ENCODE data around the gene ABCB10.

Gene ABCB10

DNA sequence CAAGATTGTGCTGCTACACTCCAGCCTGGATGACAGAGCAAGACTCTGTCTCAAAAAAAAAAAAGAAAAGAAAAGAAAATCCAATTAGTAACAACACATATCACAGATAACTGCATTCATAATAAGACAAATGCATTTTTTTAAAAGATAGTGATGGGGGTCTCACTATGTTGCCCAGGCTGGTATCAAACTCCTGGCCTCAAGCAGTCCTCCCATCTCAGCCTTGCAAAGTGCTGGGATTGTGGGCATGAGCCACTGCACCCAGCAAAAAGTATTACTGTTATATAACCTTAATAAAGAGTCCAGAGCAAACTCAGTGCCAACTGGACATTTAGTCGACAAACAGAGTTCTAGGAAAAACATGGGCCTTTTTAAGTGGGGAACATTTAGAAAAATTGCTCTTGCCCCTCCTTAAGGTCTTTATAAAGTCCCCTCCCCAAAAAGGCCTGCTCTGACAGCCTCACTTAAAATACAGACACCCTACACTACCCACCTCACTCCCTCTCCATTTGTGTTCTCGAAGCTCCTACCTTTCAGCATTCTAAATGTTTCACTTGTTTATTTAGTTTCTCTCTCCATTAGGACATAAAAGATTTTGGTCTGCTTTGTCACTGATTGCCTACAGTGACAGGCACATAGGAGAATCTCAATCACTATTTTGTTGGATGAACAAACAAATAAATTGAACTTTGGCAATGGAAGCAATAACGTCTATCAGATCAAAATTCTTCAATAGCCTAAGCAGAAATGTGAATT lies 7.5 kb downstream of the ABCB10 start:
- Histone ChIP-seq H3K4me3 (ENCODE audit: low read depth, low read length) (no peak overlapping the region), H3K27me3 (no peaks in the 10 kb centered on the region), H3K36me3 (peaks cover 23% of the 10 kb centered on the region), H3K9me3 (no peaks in the 10 kb centered on the region), H3K4me1 (no peaks in the 10 kb centered on the region; the same call in 1 of the 2 replicates)
- no peak for DNase-seq
- TF ChIP-seq, protein P1, sequence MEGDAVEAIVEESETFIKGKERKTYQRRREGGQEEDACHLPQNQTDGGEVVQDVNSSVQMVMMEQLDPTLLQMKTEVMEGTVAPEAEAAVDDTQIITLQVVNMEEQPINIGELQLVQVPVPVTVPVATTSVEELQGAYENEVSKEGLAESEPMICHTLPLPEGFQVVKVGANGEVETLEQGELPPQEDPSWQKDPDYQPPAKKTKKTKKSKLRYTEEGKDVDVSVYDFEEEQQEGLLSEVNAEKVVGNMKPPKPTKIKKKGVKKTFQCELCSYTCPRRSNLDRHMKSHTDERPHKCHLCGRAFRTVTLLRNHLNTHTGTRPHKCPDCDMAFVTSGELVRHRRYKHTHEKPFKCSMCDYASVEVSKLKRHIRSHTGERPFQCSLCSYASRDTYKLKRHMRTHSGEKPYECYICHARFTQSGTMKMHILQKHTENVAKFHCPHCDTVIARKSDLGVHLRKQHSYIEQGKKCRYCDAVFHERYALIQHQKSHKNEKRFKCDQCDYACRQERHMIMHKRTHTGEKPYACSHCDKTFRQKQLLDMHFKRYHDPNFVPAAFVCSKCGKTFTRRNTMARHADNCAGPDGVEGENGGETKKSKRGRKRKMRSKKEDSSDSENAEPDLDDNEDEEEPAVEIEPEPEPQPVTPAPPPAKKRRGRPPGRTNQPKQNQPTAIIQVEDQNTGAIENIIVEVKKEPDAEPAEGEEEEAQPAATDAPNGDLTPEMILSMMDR (IDR thresholded peaks at IDR 0.05; ENCODE audit: low read depth, low read length), result no peak

DNA sequence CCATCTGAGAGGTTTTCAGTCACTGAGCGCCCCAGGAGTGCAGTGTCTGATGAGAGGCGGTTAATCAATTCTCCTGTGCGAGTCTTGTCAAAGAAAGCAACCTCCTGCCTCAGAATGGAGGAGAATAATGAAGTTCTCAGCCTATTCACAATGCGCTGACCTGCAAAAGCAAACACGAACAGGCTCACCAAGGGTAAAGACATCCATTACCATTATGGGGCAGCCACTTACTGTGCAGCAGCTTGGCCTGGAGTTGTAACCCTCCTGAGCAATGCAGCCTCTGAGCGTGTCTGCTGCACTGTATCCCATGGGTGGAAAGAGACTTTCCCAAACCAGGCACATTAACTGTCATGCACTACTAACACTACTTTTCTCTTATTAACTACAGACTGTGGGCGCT lies 11.0 kb downstream of the ABCB10 start:
- Histone ChIP-seq H3K36me3 (peaks cover 32% of the 10 kb centered on the region), H3K4me1 (no peaks in the 10 kb centered on the region), H3K9me3 (no peaks in the 10 kb centered on the region), H3K4me3 (ENCODE audit: low read depth, low read length) (no peak overlapping the region), H3K27me3 (no peaks in the 10 kb centered on the region)
- TF ChIP-seq, protein P1 (IDR thresholded peaks at IDR 0.05; ENCODE audit: low read depth, low read length), result no peak
- DNase-seq, result no peak

DNA sequence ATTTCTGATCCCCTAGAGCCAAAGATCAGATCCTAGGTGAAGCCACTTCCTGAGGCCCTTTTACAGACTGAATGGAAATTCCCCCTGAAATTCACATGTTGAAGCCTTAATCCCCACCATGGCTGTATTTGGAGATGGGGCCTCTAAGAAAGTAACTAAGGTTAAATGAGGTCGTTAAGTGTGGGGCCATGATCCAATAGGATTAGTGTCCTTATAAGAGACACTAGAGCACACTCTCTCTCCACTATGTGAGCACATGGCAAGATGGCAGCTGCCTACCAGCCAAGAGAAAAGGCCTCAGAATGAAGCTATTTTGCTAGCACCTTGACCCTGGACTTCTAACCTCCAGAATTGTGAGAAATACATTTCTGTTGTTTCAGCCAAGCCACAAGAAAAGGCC lies 13.9 kb downstream of the ABCB10 start:
- Histone ChIP-seq H3K27me3 (no peaks in the 10 kb centered on the region), H3K36me3 (peaks cover 36% of the 10 kb centered on the region), H3K9me3 (no peaks in the 10 kb centered on the region), H3K4me3 (ENCODE audit: low read depth, low read length) (no peak overlapping the region), H3K4me1 (no peaks in the 10 kb centered on the region)
- no peak for DNase-seq
- TF ChIP-seq, protein P1 (IDR thresholded peaks at IDR 0.05; ENCODE audit: low read depth, low read length), result no peak

DNA sequence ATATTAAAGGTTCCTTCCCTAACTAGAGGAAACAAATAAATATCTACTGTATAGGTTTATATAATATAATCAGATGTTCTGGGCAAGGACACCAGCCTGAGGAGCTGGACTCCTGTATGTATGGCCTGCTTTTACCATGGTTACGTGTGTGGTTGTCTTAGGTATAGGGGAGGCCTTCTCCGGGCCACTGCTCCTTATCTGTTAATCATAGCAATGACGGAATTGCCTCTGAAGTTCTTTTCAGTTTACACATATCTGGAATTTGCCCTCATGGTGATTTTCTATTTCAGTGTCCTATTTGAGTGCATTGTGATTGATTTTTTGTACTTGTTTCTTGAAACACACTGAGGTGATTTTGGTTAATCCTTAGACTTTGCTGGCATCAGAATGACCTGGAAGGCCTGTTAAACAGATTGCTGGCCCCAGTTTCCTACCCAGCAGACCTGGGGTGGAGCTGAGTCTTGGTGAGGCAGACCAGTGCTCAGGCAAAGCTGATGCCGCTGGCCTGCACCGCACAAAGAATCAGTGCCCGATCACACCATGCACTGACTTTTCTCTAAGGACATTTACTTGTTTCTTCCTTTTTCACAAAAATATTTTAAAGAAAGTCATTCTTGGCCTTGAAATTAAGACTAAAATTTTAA lies 18.5 kb downstream of the ABCB10 start:
- peaks cover 39% of the 10 kb centered on the region for H3K36me3 ChIP-seq
- no peak for DNase-seq
- H3K27me3 ChIP-seq, result no peaks in the 10 kb centered on the region
- TF ChIP-seq, protein P1 (IDR thresholded peaks at IDR 0.05; ENCODE audit: low read depth, low read length), result no peak
- H3K4me3 ChIP-seq (ENCODE audit: low read depth, low read length), result no peak overlapping the region
- H3K9me3 ChIP-seq, result no peaks in the 10 kb centered on the region
- H3K4me1 ChIP-seq, result no peaks in the 10 kb centered on the region

DNA sequence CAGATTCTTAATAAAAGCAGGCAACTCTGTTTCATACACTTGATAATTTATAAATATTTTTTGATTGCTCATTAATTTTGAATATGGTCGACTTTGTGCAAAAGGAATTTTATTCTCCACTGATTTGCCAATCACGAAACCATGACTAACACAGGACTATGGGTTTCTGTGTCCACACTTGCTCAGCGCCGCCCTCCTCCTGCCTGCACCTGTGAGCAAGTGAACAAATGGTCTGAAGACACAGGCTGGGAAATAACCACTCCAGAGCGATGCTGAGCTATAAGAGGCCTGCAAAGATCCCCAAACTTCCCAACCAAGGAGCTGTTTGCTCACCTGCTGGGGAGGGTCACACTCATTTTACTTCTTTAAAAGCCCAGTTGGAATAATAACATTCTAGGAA lies 19.6 kb downstream of the ABCB10 start:
- no peak for DNase-seq
- TF ChIP-seq, protein P1 (IDR thresholded peaks at IDR 0.05; ENCODE audit: low read depth, low read length), result no peak
- peaks cover 36% of the 10 kb centered on the region for H3K36me3 ChIP-seq
- H3K4me3 ChIP-seq (ENCODE audit: low read depth, low read length), result no peak overlapping the region
- no peaks in the 10 kb centered on the region for H3K9me3 ChIP-seq
- H3K27me3 ChIP-seq, result no peaks in the 10 kb centered on the region
- no peaks in the 10 kb centered on the region for H3K4me1 ChIP-seq

DNA sequence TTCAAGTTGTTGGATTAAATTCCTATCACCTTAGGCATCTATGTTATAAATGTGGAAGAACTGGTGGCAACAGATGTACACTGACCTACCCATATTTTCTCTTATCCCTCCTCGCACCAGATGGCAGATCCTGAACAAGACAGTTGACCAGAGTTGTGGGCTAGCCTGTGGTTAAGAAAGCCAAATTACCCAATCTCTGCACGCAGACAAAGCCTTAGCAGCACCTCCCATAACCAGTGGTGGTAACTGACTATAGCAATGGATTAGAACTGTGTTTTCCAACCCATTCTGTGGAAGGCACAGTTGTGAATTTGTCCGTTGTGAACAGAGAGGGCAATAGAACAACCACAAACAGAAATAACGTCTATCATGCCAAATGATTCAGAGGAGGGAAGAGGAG lies 20.6 kb downstream of the ABCB10 start:
- peaks cover 35% of the 10 kb centered on the region for H3K36me3 ChIP-seq

More for the DNA sequence above, 20.6 kb downstream of the ABCB10 start:
- H3K4me3 ChIP-seq (ENCODE audit: low read depth, low read length), result no peak overlapping the region
- H3K27me3 ChIP-seq, result no peaks in the 10 kb centered on the region
- H3K9me3 ChIP-seq, result no peaks in the 10 kb centered on the region
- DNase-seq, result no peak
- no peaks in the 10 kb centered on the region for H3K4me1 ChIP-seq
- TF ChIP-seq, protein P1 (IDR thresholded peaks at IDR 0.05; ENCODE audit: low read depth, low read length), result no peak

Data from BE2C (cell line).